ENCODE measurements around the gene TBL3. TPM values are rescaled to one million over a fixed set of nuclear protein-coding genes. Genes with fewer than 3 reads are reported as not detected.

TBL3 gene
- total and polyA plus RNA-seq, 4 donors: 23.9 to 58.8 (median 44.1) TPM

DNA sequence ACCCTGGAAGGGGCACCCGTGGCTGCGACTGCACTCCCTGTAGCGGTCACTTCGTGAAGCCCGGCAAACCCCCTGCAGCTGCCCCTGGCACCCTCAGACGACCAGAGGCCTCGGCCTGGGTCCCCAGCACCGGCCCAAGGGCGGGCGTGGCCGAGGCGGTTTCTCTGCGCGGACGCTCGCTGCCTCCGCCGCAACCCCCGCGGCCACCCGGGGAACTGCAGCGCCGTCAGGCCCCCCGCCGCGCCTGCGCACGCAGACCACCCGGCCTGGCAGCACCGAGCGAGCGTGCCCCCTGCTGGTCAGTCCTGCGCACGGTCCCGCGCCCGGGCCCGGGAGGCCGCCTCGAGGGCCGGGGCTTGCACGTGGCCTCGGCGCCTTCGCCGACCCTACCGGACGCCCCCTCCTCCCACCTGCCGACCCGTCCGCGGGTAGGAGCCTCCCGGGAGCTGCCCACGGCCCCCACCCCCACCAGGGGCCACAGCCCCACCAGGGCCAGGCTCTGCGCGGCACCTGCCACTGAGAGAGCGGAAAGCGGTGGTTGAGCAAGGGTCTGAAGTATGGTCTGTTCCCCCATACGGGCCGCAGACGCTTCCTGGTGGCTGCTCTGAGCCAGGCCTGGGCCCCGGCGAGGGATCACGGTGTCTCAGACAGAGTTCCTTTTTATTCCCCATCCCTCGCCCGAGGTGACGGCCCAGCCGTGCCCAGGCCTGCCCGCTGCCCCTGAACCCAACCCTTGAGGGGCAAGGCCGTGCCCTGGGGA lies 42.1 kb upstream of the TBL3 start:
- ATAC-seq (ENCODE audit: insufficient read depth, low FRiP score) (peak; percentile 98), DNase-seq (peak; percentile 87 to 92 (median 92))
- Histone ChIP-seq H3K9me3 (ENCODE audit: control insufficient read depth in 4 of 4, insufficient read depth in 3 of 4, low read length in 3 of 4) (no peaks in the 10 kb centered on the region), H3K27ac (ENCODE audit: low read depth in 1 of 2, low read length in 1 of 2) (peak overlapping the region; percentile 41 to 87), H3K27me3 (ENCODE audit: control insufficient read depth in 3 of 3, insufficient read depth in 3 of 3, low read length in 2 of 3) (peaks cover 0 to 2% (median under 1%) of the 10 kb centered on the region in 3 donors), H3K4me3 (peak overlapping the region; percentile 47), H3K4me1 (ENCODE audit: control insufficient read depth in 5 of 5, insufficient read depth in 5 of 5, low read length in 5 of 5) (no peaks in the 10 kb centered on the region), H3K9ac (ENCODE audit: insufficient read depth in 1 of 2, low read length in 2 of 2) (no peak overlapping the region), H3K36me3 (ENCODE audit: control insufficient read depth in 4 of 4, insufficient read depth in 4 of 4, low read length in 4 of 4) (no peaks in the 10 kb centered on the region)
- TF ChIP-seq, protein P1, sequence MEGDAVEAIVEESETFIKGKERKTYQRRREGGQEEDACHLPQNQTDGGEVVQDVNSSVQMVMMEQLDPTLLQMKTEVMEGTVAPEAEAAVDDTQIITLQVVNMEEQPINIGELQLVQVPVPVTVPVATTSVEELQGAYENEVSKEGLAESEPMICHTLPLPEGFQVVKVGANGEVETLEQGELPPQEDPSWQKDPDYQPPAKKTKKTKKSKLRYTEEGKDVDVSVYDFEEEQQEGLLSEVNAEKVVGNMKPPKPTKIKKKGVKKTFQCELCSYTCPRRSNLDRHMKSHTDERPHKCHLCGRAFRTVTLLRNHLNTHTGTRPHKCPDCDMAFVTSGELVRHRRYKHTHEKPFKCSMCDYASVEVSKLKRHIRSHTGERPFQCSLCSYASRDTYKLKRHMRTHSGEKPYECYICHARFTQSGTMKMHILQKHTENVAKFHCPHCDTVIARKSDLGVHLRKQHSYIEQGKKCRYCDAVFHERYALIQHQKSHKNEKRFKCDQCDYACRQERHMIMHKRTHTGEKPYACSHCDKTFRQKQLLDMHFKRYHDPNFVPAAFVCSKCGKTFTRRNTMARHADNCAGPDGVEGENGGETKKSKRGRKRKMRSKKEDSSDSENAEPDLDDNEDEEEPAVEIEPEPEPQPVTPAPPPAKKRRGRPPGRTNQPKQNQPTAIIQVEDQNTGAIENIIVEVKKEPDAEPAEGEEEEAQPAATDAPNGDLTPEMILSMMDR (IDR thresholded peaks at IDR 0.05; ENCODE audit: control extremely low read depth, extremely low read depth): peak; percentile 99
- 6 to 10% methylated on average over 55 to 70 of the region's 70 CpGs for WGBS, 2 donors

DNA sequence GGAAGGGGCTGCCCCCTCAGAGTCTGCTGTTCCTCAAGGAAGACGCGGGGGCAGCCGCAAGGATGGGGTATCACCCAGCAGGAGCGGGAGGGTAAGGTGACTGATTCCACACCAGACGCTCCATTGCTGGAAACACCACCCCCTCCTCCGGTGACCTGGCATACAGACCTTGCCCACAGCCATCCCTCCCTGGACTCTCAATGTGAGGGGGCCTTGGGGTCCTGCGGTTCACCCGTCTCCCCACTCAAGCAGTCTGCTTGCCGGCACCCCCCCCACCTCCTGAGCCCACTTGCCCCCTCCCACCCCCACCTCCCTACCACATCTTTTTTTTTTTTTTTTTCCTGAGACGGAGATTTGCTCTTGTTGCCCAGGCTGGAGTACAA lies 41.5 kb upstream of the TBL3 start:
- Histone ChIP-seq H3K9ac (ENCODE audit: insufficient read depth in 1 of 2, low read length in 2 of 2) (no peak overlapping the region), H3K36me3 (ENCODE audit: control insufficient read depth in 4 of 4, insufficient read depth in 4 of 4, low read length in 4 of 4) (no peaks in the 10 kb centered on the region), H3K27ac (ENCODE audit: low read depth in 1 of 2, low read length in 1 of 2) (no peak overlapping the region), H3K4me1 (ENCODE audit: control insufficient read depth in 5 of 5, insufficient read depth in 5 of 5, low read length in 5 of 5) (no peaks in the 10 kb centered on the region), H3K9me3 (ENCODE audit: control insufficient read depth in 4 of 4, insufficient read depth in 3 of 4, low read length in 3 of 4) (no peaks in the 10 kb centered on the region), H3K27me3 (ENCODE audit: control insufficient read depth in 3 of 3, insufficient read depth in 3 of 3, low read length in 2 of 3) (no peaks in the 10 kb centered on the region), H3K4me3 (no peak overlapping the region)
- no peak for DNase-seq
- ATAC-seq (ENCODE audit: insufficient read depth, low FRiP score): no peak
- WGBS, 2 donors: 61 to 81% methylated on average over 9 to 10 of the region's 10 CpGs
- TF ChIP-seq, protein P1 (IDR thresholded peaks at IDR 0.05; ENCODE audit: control extremely low read depth, extremely low read depth): no peak

DNA sequence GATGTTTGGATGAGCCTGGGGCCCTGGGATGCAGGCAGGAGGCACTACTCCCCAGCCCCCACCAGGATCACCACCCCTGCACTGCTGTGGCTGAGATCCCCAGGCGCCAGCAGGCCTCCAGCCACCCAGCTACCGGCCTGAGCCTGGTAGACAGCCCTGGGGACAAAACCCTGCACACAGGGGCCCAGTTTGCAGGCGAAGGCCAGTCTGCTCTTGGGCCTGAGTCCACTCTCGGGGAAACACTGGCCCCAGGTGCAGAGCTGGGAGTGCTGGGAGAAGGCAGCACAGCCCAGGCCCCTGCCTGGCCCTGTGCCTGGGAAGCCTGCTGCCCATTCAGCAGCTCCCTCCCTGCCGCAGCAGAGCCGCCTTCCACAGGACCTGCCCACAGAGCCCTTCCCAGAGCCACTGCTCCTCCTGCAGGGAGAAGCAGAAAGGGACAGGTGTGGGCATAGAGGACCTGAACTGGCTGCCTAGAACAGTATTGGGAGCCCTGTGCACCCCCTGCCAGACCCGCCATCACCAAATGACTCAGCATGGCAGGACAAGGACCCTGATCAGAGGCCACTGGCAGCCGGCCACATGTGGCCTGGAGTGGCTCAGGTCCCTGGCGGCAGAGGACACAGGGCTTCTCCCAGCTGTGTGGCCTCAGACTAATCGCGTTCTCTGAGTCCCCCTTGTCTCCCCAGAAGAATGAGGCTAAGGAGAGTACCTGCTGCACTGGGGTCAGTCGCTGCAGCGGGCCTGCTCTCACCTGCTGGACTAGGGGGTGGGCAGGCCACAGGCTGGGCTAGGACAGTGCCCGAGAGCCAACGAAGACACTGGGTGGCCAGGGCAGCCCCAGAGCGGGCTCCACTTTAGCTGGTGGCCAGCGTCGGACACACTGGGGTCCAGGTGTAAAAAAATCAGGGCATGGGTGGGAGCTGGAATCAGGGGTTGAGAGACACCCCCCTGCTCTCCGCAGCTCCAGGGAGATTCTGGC lies 39.5 kb upstream of the TBL3 start:
- no peaks in the 10 kb centered on the region for H3K4me1 ChIP-seq (ENCODE audit: control insufficient read depth in 5 of 5, insufficient read depth in 5 of 5, low read length in 5 of 5)
- 77 to 80% methylated on average over 19 of the region's 19 CpGs for WGBS, 2 donors
- ATAC-seq (ENCODE audit: insufficient read depth, low FRiP score) (no peak), DNase-seq (no peak)
- TF ChIP-seq, protein P1 (IDR thresholded peaks at IDR 0.05; ENCODE audit: control extremely low read depth, extremely low read depth): no peak
- H3K36me3 ChIP-seq (ENCODE audit: control insufficient read depth in 4 of 4, insufficient read depth in 4 of 4, low read length in 4 of 4): peaks cover 0 to 3% (median 1%) of the 10 kb centered on the region in 4 donors
- H3K27me3 ChIP-seq (ENCODE audit: control insufficient read depth in 3 of 3, insufficient read depth in 3 of 3, low read length in 2 of 3): no peaks in the 10 kb centered on the region
- H3K9ac ChIP-seq (ENCODE audit: insufficient read depth in 1 of 2, low read length in 2 of 2): no peak overlapping the region
- H3K27ac ChIP-seq (ENCODE audit: low read depth in 1 of 2, low read length in 1 of 2): no peak overlapping the region
- peaks cover 0 to 1% (median 0%) of the 10 kb centered on the region in 4 donors for H3K9me3 ChIP-seq (ENCODE audit: control insufficient read depth in 4 of 4, insufficient read depth in 3 of 4, low read length in 3 of 4)
- no peak overlapping the region for H3K4me3 ChIP-seq
